ENCODE data around the gene EEF1G.
A peak's percentile ranks its signal among the peaks of the same experiment; 100 is the strongest.

GRCh38 chr11:62577046-62577714, 3.5 kb upstream of the EEF1G start:
- no peak for TF ChIP-seq POLR2A (IDR thresholded peaks at IDR 0.05)
- no peak for TF ChIP-seq CTCF (IDR thresholded peaks at IDR 0.05)
- TF ChIP-seq POLR2AphosphoS5 (IDR thresholded peaks at IDR 0.05): peak; percentile 37
